IMR-90 (cell line): ENCODE results near the gene CEACAM3. TPM values are rescaled to one million over a fixed set of nuclear protein-coding genes. Genes with fewer than 3 reads are reported as not detected.

Experiments
- ATAC-seq: fragments of 200-7000 bp; cut with Tn5 transposase; 2 replicates; pipeline ENCODE4 v1.9.1; 2020; ENCODE audit warnings: low read depth, mild to moderate bottlenecking, moderate library complexity
- BruUV-seq: library from RNA; stranded (reverse); fragments of 400-500 nt; replicated peaks from 2 replicates; lab custom pipeline; 2021; lab: Mats Ljungman, UMichigan
- CTCF ChIA-PET: fragments of 300-600 bp; formaldehyde crosslinking; extraction: SDS; loops from one replicate; lab custom pipeline; 2021; ENCODE audit warnings: antibody characterized with exemption; lab: Yijun Ruan, JAX
- POLR2A ChIA-PET: fragments of 300-600 bp; sonication (Branson Sonifier 250); formaldehyde crosslinking; loops from one replicate; lab custom pipeline; 2022; ENCODE audit warnings: antibody characterized with exemption; ENCODE audit not compliant: unreplicated experiment; lab: Charles Lee
- DNase-seq: peaks from one replicate; pipeline ENCODE4 v3.0.0; 2013
- H2AFZ ChIP-seq: replicated peaks from 2 replicates; pipeline ENCODE3; 2013; ENCODE audit warnings: low read length, mild to moderate bottlenecking; ENCODE audit not compliant: poor library complexity
- H2AK5ac ChIP-seq: 2 replicates; pipeline ENCODE4 v1.6.1; 2013; ENCODE audit warnings: low read depth, low read length, inconsistent platforms
- H2AK9ac ChIP-seq: replicated peaks from 2 replicates; pipeline ENCODE3; 2013; ENCODE audit warnings: mild to moderate bottlenecking, low read depth, low read length, moderate library complexity; ENCODE audit not compliant: poor library complexity
- H2BK120ac ChIP-seq: 2 replicates; pipeline ENCODE4 v1.6.1; 2013; ENCODE audit warnings: low read depth, low read length, inconsistent platforms
- H2BK15ac ChIP-seq: 3 replicates; pipeline ENCODE4 v1.6.1; 2013; ENCODE audit warnings: low read depth, low read length, inconsistent platforms
- H2BK20ac ChIP-seq: 2 replicates; pipeline ENCODE4 v1.6.1; 2013; ENCODE audit warnings: low read depth, mild to moderate bottlenecking, inconsistent platforms, low read length, moderate library complexity
- H2BK5ac ChIP-seq: 2 replicates; pipeline ENCODE4 v1.6.1; 2013; ENCODE audit warnings: mild to moderate bottlenecking, low read depth, low read length, inconsistent platforms; ENCODE audit not compliant: poor library complexity, severe bottlenecking
- H3K14ac ChIP-seq: replicated peaks from 2 replicates; pipeline ENCODE4 v1.6.1; 2013; ENCODE audit warnings: low read depth, low read length, inconsistent platforms
- H3K18ac ChIP-seq: 2 replicates; pipeline ENCODE4 v1.6.1; 2013; ENCODE audit warnings: low read depth, low read length, control low read depth
- H3K23ac ChIP-seq: 2 replicates; pipeline ENCODE4 v1.6.1; 2013; ENCODE audit warnings: low read depth, low read length, inconsistent platforms
- H3K27ac ChIP-seq: 2 replicates; pipeline ENCODE4 v1.5.1; 2013; ENCODE audit warnings: mild to moderate bottlenecking, control low read depth, low read length; ENCODE audit not compliant: insufficient read depth
- H3K27me3 ChIP-seq: 2 replicates; pipeline ENCODE4 v1.6.1; 2013; ENCODE audit warnings: low read length; ENCODE audit not compliant: control insufficient read depth, insufficient read depth
- H3K36me3 ChIP-seq: 2 replicates; pipeline ENCODE4 v1.6.1; 2013; ENCODE audit warnings: low read length, mixed read lengths; ENCODE audit not compliant: control insufficient read depth, insufficient read depth
- H3K4ac ChIP-seq: 2 replicates; pipeline ENCODE4 v1.6.1; 2013; ENCODE audit warnings: low read depth, low read length, inconsistent platforms
- H3K4me1 ChIP-seq: 2 replicates; pipeline ENCODE4 v1.6.1; 2013; ENCODE audit warnings: low read length, mixed read lengths; ENCODE audit not compliant: control insufficient read depth, insufficient read depth
- H3K4me2 ChIP-seq: 2 replicates; pipeline ENCODE4 v1.6.1; 2013; ENCODE audit warnings: low read depth, mild to moderate bottlenecking, control low read depth, low read length, moderate library complexity
- H3K4me3 ChIP-seq: 2 replicates; pipeline ENCODE4 v1.5.1; 2013; ENCODE audit warnings: low read depth, mild to moderate bottlenecking, control low read depth, low read length, moderate library complexity; ENCODE audit not compliant: insufficient read depth
- H3K56ac ChIP-seq: 2 replicates; pipeline ENCODE4 v1.6.1; 2013; ENCODE audit warnings: low read length, inconsistent platforms; ENCODE audit not compliant: insufficient read depth; ENCODE audit errors: extremely low read depth
- H3K79me1 ChIP-seq, 2 experiments: 2 replicates each; pipeline ENCODE4 v1.6.1; 2013; ENCODE audit warnings: low read length in 2 of 2, inconsistent platforms in 1 of 2, low read depth in 1 of 2
- H3K9ac ChIP-seq: 2 replicates; pipeline ENCODE4 v1.6.1; 2013; ENCODE audit warnings: low read depth, low read length, control low read depth
- H3K9me1 ChIP-seq: 2 replicates; pipeline ENCODE4 v1.6.1; 2013; ENCODE audit warnings: low read length, inconsistent platforms; ENCODE audit not compliant: insufficient read depth
- H3K9me3 ChIP-seq: 2 replicates; pipeline ENCODE4 v1.6.1; 2013; ENCODE audit warnings: low read length; ENCODE audit not compliant: control insufficient read depth, insufficient read depth
- H4K20me1 ChIP-seq: 2 replicates; pipeline ENCODE4 v1.6.1; 2013; ENCODE audit warnings: low read length, inconsistent platforms; ENCODE audit not compliant: insufficient read depth
- H4K5ac ChIP-seq: 2 replicates; pipeline ENCODE4 v1.6.1; 2013; ENCODE audit warnings: mild to moderate bottlenecking, low read depth, low read length, control low read depth
- H4K8ac ChIP-seq, 2 experiments: 2 replicates each; pipeline ENCODE4 v1.6.1; 2013; ENCODE audit warnings: low read depth in 2 of 2, low read length in 2 of 2, control low read depth in 1 of 2, inconsistent platforms in 1 of 2
- H4K91ac ChIP-seq: 2 replicates; pipeline ENCODE4 v1.6.1; 2013; ENCODE audit warnings: low read depth, low read length, inconsistent platforms; ENCODE audit not compliant: insufficient read depth
- BHLHE40 ChIP-seq: fragments of 150-350 bp; IDR thresholded peaks from 2 replicates; pipeline ENCODE4 v1.6.1; 2016; ENCODE audit warnings: mild to moderate bottlenecking, low read depth, low read length
- CEBPB ChIP-seq: IDR thresholded peaks from 2 replicates; pipeline ENCODE4 v1.6.1; 2012; ENCODE audit warnings: low read depth, low read length, improper control_type of control experiment
- CHD1 ChIP-seq: IDR thresholded peaks from 2 replicates; pipeline ENCODE4 v1.6.1; 2012; ENCODE audit warnings: low read depth, low read length, improper control_type of control experiment
- ELK1 ChIP-seq: fragments of 150-350 bp; IDR thresholded peaks from 2 replicates; pipeline ENCODE4 v1.6.1; 2016; ENCODE audit warnings: low read depth, mild to moderate bottlenecking, low read length, moderate library complexity, borderline replicate concordance
- FOS ChIP-seq: fragments of 150-350 bp; IDR thresholded peaks from 2 replicates; pipeline ENCODE4 v1.6.1; 2016; ENCODE audit warnings: low read depth, low read length
- MAZ ChIP-seq: IDR thresholded peaks from 2 replicates; pipeline ENCODE4 v1.6.1; 2012; ENCODE audit warnings: low read depth, mild to moderate bottlenecking, low read length, improper control_type of control experiment, moderate library complexity, borderline replicate concordance
- MXI1 ChIP-seq: IDR thresholded peaks from 2 replicates; pipeline ENCODE4 v1.6.1; 2012; ENCODE audit warnings: low read depth, mild to moderate bottlenecking, low read length, moderate library complexity, borderline replicate concordance
- NFE2L2 ChIP-seq: fragments of 150-350 bp; IDR thresholded peaks from 2 replicates; pipeline ENCODE4 v1.6.1; 2016; ENCODE audit warnings: low read depth, mild to moderate bottlenecking, low read length
- POLR2A ChIP-seq: IDR thresholded peaks from 2 replicates; pipeline ENCODE4 v1.6.1; 2012; ENCODE audit warnings: mild to moderate bottlenecking, low read depth, low read length
- RAD21 ChIP-seq: IDR thresholded peaks from 2 replicates; pipeline ENCODE4 v1.6.1; 2012; ENCODE audit warnings: low read length, improper control_type of control experiment
- RCOR1 ChIP-seq: IDR thresholded peaks from 2 replicates; pipeline ENCODE4 v1.6.1; 2012; ENCODE audit warnings: mild to moderate bottlenecking, low read length, improper control_type of control experiment; ENCODE audit not compliant: insufficient replicate concordance
- RFX5 ChIP-seq: IDR thresholded peaks from 2 replicates; pipeline ENCODE4 v1.8.0; 2012; ENCODE audit warnings: low read depth, mild to moderate bottlenecking, low read length, moderate library complexity
- SMC3 ChIP-seq: fragments of 150-350 bp; IDR thresholded peaks from 2 replicates; pipeline ENCODE4 v1.6.1; 2016; ENCODE audit warnings: low read depth, mild to moderate bottlenecking, antibody characterized with exemption, low read length, moderate library complexity
- WGBS, 2 experiments: methylation state at CpG; one replicate each; pipeline versions ENCODE4 v1.1.5 to v1.1.7; 2013; ENCODE audit warnings: missing lambda C conversion rate in 2 of 2; ENCODE audit not compliant: insufficient read length in 1 of 2; ENCODE audit errors: extremely low coverage in 2 of 2; 5-methylcytosine and 5-hydroxymethylcytosine counted together
- dilution Hi-C: fragments of 300-500 bp; cut with HindIII; formaldehyde crosslinking; loops from one replicate; pipeline ENCODE4 v1.14.3; 2018; ENCODE audit warnings: low sequenced_read_pairs; ENCODE audit not compliant: unreplicated experiment
- in situ Hi-C: fragments of 300-500 bp; cut with MboI; formaldehyde crosslinking; loops from 3 replicates; pipeline ENCODE4 v1.14.3; 2019; ENCODE audit warnings: low sequenced_read_pairs, inconsistent platforms, mixed read lengths
- intact Hi-C: fragments of 100-400 bp; cut with micrococcal nuclease; formaldehyde crosslinking; loops from 2 replicates; pipeline ENCODE4 v1.10.0; 2022
- polyA plus RNA-seq, 3 experiments: library from polyadenylated mRNA; depleted of rRNA; stranded (reverse); fragments of >200 nt; gene quantifications; 2 replicates each; pipeline ENCODE4 v1.2.3, GENCODE V29; 2012; ENCODE audit warnings: low replicate concordance in 1 of 3
- total RNA-seq: library from RNA; depleted of rRNA; stranded (reverse); fragments of >200 nt; gene quantifications from 2 replicates; pipeline ENCODE4 v1.2.3, GENCODE V29; 2012
- TF ChIP-seq, protein P1 (sequence below): fragments of 150-350 bp; IDR thresholded peaks from 2 replicates; pipeline ENCODE4 v1.6.1; 2017; ENCODE audit warnings: mild to moderate bottlenecking, antibody characterized with exemption, low read length, low read depth

Gene CEACAM3
- total and polyA plus RNA-seq, 2 of the 4 experiments (the other 2 are of a cell fraction), result not detected

DNA sequence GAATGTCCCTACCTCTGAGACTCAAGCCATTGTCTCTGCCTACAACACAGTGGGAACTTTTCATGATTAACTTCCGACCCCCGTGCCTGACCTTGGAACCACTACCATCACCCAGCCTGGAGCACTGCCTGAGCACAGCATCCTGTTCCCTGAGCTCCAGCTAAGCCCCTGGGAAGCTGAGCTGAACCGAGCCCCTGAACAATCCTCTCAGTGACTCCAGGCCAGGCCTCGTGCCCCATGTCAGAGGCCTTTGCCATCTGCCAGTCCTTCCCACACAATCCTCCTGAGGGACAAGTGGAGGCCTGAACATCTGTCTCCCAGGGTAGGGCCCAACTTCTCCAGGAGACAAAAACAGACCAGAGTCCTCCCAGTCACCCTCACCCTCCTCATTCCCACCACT lies 17.5 kb downstream of the CEACAM3 start:
- H3K4me3 ChIP-seq, result no peak overlapping the region
- no peak overlapping the region for H3K4ac ChIP-seq
- no peaks in the 10 kb centered on the region for H3K9me1 ChIP-seq
- ATAC-seq (no peak), DNase-seq (no peak)
- no peak overlapping the region for H4K91ac ChIP-seq
- no peaks in the 10 kb centered on the region for H3K79me1 ChIP-seq
- H4K5ac ChIP-seq, result no peak overlapping the region
- H3K56ac ChIP-seq, result no peak overlapping the region
- no peak overlapping the region for H3K4me2 ChIP-seq
- POLR2A ChIA-PET, result no interaction called here
- H3K9ac ChIP-seq, result no peak overlapping the region
- no peak overlapping the region for H2AK5ac ChIP-seq
- H3K9me3 ChIP-seq, result no peaks in the 10 kb centered on the region
- no peak overlapping the region for H2BK120ac ChIP-seq
- intact Hi-C loops (no loop called here), in situ Hi-C loops (no loop called here), dilution Hi-C loops (no loop called here)
- no peak overlapping the region for H2AFZ ChIP-seq
- CTCF ChIA-PET, result no interaction called here
- no peak overlapping the region for H2BK20ac ChIP-seq
- no peak overlapping the region for H2AK9ac ChIP-seq
- no peaks in the 10 kb centered on the region for H4K20me1 ChIP-seq
- WGBS, 2 experiments, result 47% methylated on average over 2 of the region's 4 CpGs; no CpG with 5 or more reads in 1 of the 2 experiments
- no peak overlapping the region for H3K27ac ChIP-seq
- no peaks in the 10 kb centered on the region for H3K4me1 ChIP-seq
- no peaks in the 10 kb centered on the region for H3K27me3 ChIP-seq
- TF ChIP-seq NFE2L2 (no peak), CEBPB (no peak), CHD1 (no peak), SMC3 (no peak), ELK1 (no peak), MXI1 (no peak), MAZ (no peak), BHLHE40 (no peak), RCOR1 (no peak), FOS (no peak), POLR2A (no peak), RFX5 (no peak), RAD21 (no peak)
- TF ChIP-seq, protein P1, sequence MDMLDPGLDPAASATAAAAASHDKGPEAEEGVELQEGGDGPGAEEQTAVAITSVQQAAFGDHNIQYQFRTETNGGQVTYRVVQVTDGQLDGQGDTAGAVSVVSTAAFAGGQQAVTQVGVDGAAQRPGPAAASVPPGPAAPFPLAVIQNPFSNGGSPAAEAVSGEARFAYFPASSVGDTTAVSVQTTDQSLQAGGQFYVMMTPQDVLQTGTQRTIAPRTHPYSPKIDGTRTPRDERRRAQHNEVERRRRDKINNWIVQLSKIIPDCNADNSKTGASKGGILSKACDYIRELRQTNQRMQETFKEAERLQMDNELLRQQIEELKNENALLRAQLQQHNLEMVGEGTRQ, result no peak
- H3K23ac ChIP-seq, result no peak overlapping the region
- BruUV-seq, result no TSS peak
- no peak overlapping the region for H2BK15ac ChIP-seq
- H3K18ac ChIP-seq, result no peak overlapping the region
- H3K14ac ChIP-seq, result no peak overlapping the region
- no peaks in the 10 kb centered on the region for H3K36me3 ChIP-seq
- no peak overlapping the region for H2BK5ac ChIP-seq
- H4K8ac ChIP-seq, result no peak overlapping the region
